Measurements from ENCODE around the gene ELP4.

ELP4 gene

GRCh38 chr11:31757260-31757835 lies 247.8 kb downstream of the ELP4 start:
- in situ Hi-C loops (cut with MboI; ENCODE audit: low pct_unique_long_range_greater_than_20kb, low sequenced_read_pairs): no loop called here
- DNase-seq: no peak

GRCh38 chr11:31761636-31762035 lies 252.1 kb downstream of the ELP4 start:
- no peak for DNase-seq
- in situ Hi-C loops (cut with MboI; ENCODE audit: low pct_unique_long_range_greater_than_20kb, low sequenced_read_pairs): no loop called here

GRCh38 chr11:31763296-31763695 lies 253.7 kb downstream of the ELP4 start:
- in situ Hi-C loops (cut with MboI; ENCODE audit: low pct_unique_long_range_greater_than_20kb, low sequenced_read_pairs): no loop called here

GRCh38 chr11:31764261-31764660 lies 254.7 kb downstream of the ELP4 start:
- in situ Hi-C loops (cut with MboI; ENCODE audit: low pct_unique_long_range_greater_than_20kb, low sequenced_read_pairs): no loop called here
- no peak for DNase-seq

More at GRCh38 chr11:31763296-31763695, 253.7 kb downstream of the ELP4 start:
- DNase-seq: no peak

- DNase-seq: no peak
- in situ Hi-C loops (cut with MboI; ENCODE audit: low pct_unique_long_range_greater_than_20kb, low sequenced_read_pairs): no loop called here
Observed at GRCh38 chr11:31764766-31765165, 255.2 kb downstream of the ELP4 start.

- DNase-seq: no peak
- in situ Hi-C loops (cut with MboI; ENCODE audit: low pct_unique_long_range_greater_than_20kb, low sequenced_read_pairs): no loop called here
Observed at GRCh38 chr11:31767066-31767465, 257.5 kb downstream of the ELP4 start.

- DNase-seq: no peak
- in situ Hi-C loops (cut with MboI; ENCODE audit: low pct_unique_long_range_greater_than_20kb, low sequenced_read_pairs): no loop called here
Observed at GRCh38 chr11:31767685-31768084, 258.1 kb downstream of the ELP4 start.

GRCh38 chr11:31768749-31769640 lies 259.4 kb downstream of the ELP4 start:
- DNase-seq: no peak
- in situ Hi-C loops (cut with MboI; ENCODE audit: low pct_unique_long_range_greater_than_20kb, low sequenced_read_pairs): no loop called here

GRCh38 chr11:31770011-31770700 lies 260.6 kb downstream of the ELP4 start:
- DNase-seq: no peak
- in situ Hi-C loops (cut with MboI; ENCODE audit: low pct_unique_long_range_greater_than_20kb, low sequenced_read_pairs): no loop called here

GRCh38 chr11:31772412-31772811 lies 262.8 kb downstream of the ELP4 start:
- in situ Hi-C loops (cut with MboI; ENCODE audit: low pct_unique_long_range_greater_than_20kb, low sequenced_read_pairs): no loop called here
- DNase-seq: no peak

GRCh38 chr11:31779374-31779791 lies 269.8 kb downstream of the ELP4 start:
- DNase-seq: no peak
- in situ Hi-C loops (cut with MboI; ENCODE audit: low pct_unique_long_range_greater_than_20kb, low sequenced_read_pairs): no loop called here

- DNase-seq: no peak
- in situ Hi-C loops (cut with MboI; ENCODE audit: low pct_unique_long_range_greater_than_20kb, low sequenced_read_pairs): no loop called here
Observed at GRCh38 chr11:31780078-31780477, 270.5 kb downstream of the ELP4 start.

- in situ Hi-C loops (cut with MboI; ENCODE audit: low pct_unique_long_range_greater_than_20kb, low sequenced_read_pairs): no loop called here
Observed at GRCh38 chr11:31780480-31780971, 271.0 kb downstream of the ELP4 start.

GRCh38 chr11:31782257-31782656 lies 272.7 kb downstream of the ELP4 start:
- no peak for DNase-seq

More at GRCh38 chr11:31780480-31780971, 271.0 kb downstream of the ELP4 start:
- no peak for DNase-seq

GRCh38 chr11:31783252-31783651 lies 273.7 kb downstream of the ELP4 start:
- DNase-seq: no peak
- in situ Hi-C loops (cut with MboI; ENCODE audit: low pct_unique_long_range_greater_than_20kb, low sequenced_read_pairs): no loop called here

More at GRCh38 chr11:31782257-31782656, 272.7 kb downstream of the ELP4 start:
- in situ Hi-C loops (cut with MboI; ENCODE audit: low pct_unique_long_range_greater_than_20kb, low sequenced_read_pairs): no loop called here

GRCh38 chr11:31784611-31785010 lies 275.0 kb downstream of the ELP4 start:
- DNase-seq: no peak
- in situ Hi-C loops (cut with MboI; ENCODE audit: low pct_unique_long_range_greater_than_20kb, low sequenced_read_pairs): no loop called here

GRCh38 chr11:31786996-31787685 lies 277.6 kb downstream of the ELP4 start:
- no peak for DNase-seq
- in situ Hi-C loops (cut with MboI; ENCODE audit: low pct_unique_long_range_greater_than_20kb, low sequenced_read_pairs): no loop called here

- no peak for DNase-seq
- in situ Hi-C loops (cut with MboI; ENCODE audit: low pct_unique_long_range_greater_than_20kb, low sequenced_read_pairs): no loop called here
Observed at GRCh38 chr11:31788085-31788484, 278.5 kb downstream of the ELP4 start.

GRCh38 chr11:31790649-31791048 lies 281.1 kb downstream of the ELP4 start:
- no peak for DNase-seq
- in situ Hi-C loops (cut with MboI; ENCODE audit: low pct_unique_long_range_greater_than_20kb, low sequenced_read_pairs): no loop called here

Data from KBM-7 (cell line).